T-helper 1 cell treated with Interleukin-12 subunit alpha and Interleukin-12 subunit beta and Interleukin-4 antibody, amounts not matched to agents 30 ng/mL and 1 ng/mL, for 36 hours (primary cell): ENCODE data around the gene ZBED4. TPM values are rescaled to one million over a fixed set of nuclear protein-coding genes. Genes with fewer than 3 reads are reported as not detected.

Experiments used
- intact Hi-C: fragments of 100-400 bp; cut with micrococcal nuclease; formaldehyde crosslinking; loops from one replicate; pipeline ENCODE4 v1.15.1; 2024
- total RNA-seq: library from RNA; stranded (reverse); gene quantifications from 2 replicates; pipeline ENCODE4 v1.2.3, GENCODE V29; 2022

Gene ZBED4
- total RNA-seq, 1 donor from 2014 or later: 20.8 TPM

DNA sequence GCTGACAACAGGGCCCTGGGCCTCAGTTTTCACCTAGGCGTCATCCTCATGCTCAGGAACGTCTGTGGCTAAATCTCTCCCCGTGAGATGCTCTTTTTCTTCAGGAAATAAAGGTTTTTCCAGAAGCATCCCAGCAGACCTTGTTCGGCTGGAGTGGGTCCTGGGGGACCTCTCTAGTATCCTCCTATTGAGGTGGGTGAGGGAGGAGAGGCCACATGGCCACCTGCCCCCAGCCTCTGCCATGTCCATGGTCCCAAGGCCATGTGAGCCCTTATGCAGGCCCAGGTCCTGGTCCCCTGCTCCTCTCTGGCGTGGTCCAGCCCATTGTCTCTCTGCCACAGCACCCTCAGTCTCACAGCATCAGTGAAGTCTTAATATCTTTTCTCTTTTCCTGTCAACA lies 42.6 kb downstream of the ZBED4 start:
- intact Hi-C loops: no loop called here

DNA sequence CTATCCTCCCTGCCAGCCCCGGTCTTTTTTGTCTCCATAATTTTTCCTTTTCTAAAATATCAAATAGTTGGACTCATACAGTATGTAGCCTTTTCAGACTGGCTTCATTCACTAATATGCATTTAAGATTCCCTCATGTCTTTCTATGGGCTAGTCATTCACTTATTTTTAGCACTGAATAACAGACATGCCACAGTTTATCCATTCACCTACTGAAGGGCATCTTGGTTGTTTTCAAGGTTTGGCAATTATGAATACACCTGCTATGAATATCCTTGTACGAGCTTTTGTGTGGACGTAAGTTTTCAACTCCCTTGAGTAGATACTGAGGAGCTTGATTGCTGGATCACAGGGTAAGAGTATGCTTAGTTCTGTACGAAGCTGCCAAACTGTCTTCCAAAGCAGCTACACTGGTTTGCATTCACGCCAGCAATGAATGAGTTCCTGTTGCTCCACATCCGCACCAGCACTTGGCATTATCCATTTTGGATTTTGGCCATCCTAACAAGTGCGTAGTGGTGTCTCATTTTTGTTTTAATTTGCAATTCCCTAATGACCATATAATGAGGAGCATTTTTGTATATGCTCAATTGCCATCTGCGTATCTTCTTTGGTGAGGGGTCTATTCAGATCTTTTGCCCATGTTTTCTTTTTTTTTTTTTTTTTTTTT lies 43.5 kb downstream of the ZBED4 start:
- intact Hi-C loops: no loop called here

DNA sequence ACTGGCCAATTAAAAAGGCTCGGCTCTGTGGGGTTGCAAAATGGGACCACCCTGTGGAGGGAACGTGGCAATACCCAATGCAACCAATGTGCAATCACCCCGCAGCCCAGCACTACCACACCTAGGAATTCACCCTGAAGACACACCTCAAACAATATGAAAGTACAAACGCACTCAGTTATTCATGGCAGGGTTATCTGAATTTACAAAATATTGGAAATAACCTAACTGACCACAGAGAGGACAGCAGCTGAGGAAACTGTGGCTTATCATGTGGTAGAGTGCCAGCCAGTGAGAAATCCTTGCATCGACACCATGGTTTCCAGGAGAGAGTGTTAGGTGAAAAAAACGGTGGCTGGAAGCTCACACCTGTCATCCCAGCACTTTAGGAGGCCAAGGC lies 45.9 kb downstream of the ZBED4 start:
- intact Hi-C loops: no loop called here

DNA sequence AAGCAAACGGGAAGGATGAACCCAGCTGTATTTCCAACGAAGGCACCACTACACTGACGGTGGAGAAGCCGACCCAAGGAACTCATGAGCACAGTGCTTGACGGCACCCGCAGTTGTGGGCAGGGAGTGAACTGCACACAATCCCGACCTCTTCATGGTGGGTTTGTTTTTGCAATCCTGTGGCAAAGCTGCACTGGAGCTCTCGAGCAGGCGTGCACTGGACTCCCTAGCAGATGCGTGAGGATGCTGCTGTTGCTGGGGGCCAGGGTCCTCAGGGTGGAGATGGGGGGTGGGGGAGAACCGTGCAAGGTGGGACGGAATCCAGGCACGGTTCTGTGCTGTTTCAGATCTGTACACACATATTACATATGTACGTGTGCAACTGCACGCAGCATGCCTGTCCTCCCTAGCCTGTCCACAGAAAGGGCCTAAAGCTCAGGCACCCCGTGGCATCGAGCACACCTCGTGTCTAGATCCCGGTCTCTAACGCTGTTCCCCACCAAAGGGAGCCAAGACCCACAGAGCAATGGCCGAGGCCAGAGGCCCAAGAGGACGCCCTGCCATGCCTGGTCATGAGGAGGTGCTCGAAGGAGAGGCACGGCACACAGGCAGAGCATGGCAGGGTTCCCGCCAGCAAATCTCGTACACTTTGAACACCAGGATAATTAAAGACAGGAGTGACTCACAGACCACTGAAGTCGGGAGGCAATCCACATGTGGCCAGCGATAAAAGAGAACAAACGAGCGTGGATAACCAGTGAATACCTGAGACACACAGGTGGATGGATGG lies 47.0 kb downstream of the ZBED4 start:
- intact Hi-C loops: no loop called here

DNA sequence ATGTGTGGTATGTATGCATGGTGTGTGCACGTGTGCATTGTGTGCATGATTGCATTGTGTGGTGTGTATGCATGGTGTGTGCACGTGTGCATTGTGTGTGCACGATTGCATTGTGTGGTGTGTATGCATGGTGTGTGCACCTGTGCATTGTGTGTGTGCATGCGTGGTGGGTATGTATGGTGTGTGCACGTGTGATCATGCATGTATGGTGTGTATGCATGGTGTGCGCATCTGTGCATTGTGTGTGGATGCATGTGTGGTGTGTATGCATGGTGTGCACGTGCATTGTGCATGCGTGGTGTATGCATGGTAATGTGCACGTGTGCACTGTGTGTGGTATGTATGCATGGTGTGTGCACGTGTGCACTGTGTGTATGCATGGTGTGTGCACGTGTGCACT lies 47.8 kb downstream of the ZBED4 start:
- intact Hi-C loops: no loop called here

DNA sequence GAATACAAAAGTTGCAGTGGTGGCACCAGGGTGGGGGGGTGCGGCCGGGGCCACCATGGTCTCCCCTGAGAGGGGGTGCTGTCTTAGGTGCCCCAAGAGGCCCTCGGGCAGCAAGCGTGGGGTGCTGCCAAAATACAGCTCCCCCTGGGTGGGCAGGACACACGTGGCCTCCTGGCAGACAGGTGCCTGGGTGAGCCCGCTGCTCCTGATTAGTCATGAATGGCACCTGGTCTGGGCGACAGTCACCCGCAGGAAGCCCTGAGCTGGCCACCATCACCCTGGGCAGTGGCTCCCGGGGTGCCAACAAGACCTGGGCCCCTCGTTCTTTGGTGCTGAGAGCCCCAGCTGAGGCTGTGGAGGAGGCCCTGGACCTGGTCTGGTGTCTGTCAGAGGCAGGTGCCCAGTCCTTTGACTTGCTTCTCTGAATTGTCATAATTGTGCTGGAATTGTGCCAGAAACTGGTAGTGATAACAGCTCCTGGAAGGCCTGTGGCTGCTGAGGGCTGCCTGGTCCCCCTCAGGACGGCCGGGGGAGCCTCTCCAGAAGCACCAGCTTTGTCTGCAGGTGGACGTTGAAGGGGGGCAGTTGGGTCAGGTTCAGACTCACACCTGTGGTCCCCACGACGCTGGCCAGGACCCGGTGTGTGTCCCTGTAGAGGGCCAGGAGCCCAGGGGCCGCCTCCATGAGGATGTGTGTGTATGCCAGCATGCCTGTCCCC lies 49.8 kb downstream of the ZBED4 start:
- intact Hi-C loops: no loop called here

DNA sequence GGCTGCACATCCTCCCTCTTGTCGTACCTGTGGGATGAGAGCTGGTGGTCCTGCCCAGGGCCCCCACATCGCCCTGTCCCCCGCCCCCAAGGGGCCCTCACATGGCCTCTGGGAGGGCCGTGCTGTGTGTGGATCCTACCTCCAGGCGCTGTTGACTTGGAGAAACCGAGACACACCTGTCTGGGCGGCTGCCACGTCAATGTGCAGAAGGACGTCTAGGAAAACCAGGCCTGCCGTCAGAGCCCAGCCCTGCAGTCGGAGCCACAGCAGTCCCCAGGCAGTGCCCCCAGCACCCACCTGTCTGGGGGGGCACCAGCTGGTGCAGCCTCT lies 50.4 kb downstream of the ZBED4 start:
- intact Hi-C loops: no loop called here

DNA sequence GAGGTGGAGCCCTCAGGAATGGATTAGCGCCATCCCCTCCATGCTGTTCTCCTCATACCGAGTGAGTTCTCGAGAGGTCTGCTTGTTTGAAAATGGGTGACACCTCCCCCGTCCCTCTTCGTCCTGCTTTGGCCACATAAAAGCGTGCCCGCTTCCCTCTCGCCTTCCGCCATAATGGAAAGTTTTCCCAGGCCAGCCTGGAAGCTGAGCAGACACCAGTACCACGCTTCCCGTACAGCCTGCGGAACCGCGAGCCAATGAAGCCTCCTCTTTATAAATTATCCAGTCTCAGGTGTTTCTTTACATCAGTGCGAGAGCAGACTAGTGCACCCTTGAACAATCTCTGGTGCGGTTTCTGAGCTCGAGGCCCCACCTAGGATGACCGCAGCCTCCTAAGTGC lies 51.8 kb downstream of the ZBED4 start:
- intact Hi-C loops: no loop called here

DNA sequence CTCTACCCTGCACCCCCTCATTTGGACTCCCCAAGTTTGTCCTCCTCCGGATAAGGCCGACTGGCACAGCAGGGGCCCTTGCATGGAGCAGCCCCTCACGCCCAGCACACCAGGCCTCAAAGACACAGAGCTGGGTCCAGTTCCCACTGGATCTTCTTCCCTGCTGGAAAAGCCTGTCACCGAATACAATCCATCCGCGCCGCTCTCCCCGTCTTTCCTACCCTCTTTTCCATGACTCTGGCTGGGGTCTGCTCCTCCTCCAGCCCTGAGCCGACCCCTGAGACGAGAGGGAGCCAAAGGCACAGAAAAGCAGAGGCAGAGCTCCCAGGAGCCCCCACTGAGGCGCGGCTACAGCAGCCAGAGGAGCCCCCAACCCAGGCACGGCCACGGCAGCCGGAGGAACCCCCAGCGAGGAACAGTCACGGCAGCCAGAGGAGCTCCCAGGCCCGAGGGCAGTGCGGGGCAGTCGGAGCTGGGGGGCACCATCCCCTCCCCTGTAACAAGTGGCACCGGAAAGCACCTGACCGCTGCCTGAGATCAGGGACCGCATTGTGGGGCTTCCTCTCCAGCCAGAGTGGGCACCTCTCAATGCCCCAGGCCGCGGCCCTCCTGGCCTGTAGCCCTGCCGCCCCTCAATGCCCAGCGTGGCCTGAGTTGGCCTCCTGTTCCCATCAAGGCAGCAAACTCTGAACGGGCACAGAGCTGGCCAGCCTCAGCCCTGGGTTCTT lies 52.6 kb downstream of the ZBED4 start:
- intact Hi-C loops: no loop called here

DNA sequence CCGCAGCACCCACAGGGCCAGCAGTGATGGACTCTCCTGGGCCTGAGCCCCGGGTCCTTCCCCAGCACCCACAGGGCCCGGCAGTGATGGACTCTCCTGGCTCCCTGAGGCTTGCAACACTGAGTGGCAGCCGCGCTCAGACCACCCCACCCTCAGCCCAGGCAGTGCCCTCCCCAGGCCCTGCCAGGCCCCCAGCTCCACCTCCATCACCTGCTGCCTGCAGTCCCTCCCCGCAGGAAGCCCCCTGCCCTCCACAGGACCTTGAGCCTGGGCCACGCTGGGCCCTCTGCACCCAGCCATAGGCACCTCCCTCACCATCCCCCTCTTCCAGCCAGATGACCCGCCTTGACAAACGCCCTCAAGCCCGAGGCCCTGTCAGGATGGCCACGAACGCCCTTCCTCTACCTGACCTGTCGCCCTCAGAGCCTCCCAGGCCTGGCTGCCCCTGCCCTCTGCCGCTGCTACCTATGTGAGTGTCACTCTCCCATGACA lies 53.2 kb downstream of the ZBED4 start:
- intact Hi-C loops: no loop called here

DNA sequence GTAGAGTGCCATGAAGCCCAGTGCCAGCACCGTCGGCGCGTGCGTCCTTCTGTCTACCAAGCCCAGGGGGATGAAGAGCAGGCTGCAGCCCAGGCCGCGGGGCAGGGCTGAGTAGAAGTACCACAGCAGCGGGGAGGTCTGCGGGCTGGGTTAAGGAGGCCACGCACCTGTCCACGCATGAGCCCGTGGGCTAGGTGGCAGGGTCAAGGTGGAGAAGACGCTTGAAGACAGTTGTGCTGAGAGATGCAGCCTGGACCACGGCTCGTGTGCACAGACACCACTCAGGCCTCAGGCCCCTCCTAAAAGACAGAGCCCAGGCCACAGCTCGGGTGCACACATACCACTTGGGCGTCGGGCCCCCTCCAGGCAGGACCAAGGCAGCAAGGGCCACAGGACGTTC lies 54.2 kb downstream of the ZBED4 start:
- intact Hi-C loops: no loop called here

DNA sequence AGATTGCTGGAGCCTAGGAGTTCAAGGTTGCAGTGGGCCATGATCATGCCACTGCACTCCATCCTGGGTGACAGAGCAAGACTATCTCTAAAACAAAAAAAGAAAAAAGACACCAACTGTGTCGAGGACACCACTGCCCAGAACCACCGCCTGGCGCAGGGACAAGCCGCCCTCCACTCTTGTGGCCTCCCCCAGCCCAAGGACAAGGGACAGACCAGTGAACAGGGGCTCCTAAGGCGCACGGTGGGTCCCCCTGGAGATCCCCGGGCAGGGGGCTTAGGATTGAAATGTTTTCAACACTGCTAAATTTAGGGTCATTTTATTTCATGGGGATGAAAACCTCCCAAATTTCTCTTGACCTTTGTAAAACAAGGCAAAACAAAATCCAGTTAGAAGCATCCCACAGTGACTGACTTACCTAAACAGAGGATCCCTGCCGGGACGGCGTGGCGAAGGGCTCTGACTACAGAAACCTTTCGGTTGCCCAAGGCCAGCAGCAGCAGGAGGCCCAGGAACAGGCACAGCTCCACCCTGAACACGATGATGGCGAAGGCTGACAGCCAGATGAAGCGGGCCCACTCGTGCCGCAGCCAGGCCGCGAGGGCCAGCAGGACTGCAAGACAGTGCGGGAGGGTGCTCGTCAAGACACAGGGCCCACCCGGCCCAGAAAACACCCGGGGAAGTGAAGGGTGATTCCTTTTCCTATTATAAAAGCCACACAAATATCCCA lies 56.0 kb downstream of the ZBED4 start:
- intact Hi-C loops: no loop called here

DNA sequence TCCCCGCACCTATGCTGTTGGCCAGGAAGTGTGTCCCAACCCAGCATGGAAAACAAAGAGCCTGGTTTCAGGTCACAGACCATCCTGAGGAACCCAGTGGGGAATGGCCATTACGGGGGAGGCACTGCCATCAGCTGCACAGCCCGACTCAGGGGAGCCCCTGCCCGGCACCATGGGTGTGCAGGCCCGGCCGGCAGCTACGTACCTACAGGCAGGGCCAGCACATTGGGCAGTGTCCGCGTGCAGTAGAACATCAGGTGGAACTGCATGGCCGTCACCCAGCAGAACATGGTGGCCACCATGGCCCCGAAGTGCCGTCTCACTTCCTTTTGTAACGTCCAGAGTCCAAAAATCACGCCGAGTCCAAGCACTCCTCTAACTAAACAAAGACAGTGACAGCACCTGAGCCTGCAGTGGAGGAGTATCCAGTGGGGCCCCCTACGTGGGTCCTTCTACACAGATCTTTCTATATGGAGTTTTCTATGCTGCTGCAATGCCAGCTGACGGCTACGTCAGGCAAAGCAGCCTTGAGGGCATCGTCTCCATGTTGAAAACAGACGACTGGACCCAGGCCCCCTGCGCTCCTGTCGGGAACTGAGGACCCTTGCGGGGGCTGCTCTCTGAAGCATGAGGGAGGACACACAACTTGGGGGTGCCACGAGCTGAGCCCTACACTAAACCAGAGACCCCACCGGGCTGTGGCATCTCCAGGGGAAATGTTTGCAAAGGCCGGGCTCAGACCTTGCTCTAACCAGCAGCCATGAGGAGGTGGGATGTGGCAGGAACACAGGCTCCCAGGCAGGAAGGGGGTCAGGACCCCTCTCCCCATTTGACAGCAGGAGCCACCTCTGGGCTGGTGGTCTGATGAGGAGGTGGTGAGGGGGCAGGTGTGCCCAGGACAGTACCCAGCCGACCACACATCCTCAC lies 56.8 kb downstream of the ZBED4 start:
- intact Hi-C loops: no loop called here

DNA sequence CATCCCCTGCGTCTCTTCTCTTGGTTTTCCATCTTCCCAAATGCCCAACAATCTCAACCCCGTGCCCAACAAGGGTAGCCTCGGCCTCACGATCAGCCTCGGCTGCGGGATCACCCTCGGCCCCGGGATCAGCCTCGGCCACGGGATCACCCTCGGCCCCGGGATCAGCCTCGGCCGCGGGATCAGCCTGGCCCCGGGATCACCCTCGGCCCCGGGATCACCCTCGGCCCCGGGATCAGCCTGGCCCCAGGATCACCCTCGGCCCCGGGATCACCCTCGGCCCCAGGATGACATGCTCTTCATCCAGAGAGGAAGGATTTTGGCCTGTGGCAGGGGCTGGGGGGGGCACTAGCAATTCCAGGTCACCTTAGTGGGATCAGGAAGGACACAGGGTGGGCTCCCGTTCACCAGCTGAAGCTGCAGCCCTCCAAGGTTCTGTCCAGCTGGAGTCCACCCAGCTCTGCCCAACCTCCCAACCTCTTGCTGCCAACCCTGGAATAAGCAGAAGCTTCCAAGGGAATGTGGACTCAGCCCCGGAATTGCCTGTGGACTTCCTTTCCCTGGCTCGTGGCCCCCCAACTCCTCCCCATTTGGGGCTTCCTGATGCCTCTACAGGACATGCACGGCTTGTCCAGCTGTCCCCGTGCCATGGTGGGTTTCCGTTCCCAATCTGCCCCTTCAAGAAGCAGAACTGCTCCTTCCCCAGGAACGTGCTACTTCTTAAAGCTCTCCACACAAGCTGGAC lies 58.4 kb downstream of the ZBED4 start:
- intact Hi-C loops: no loop called here

DNA sequence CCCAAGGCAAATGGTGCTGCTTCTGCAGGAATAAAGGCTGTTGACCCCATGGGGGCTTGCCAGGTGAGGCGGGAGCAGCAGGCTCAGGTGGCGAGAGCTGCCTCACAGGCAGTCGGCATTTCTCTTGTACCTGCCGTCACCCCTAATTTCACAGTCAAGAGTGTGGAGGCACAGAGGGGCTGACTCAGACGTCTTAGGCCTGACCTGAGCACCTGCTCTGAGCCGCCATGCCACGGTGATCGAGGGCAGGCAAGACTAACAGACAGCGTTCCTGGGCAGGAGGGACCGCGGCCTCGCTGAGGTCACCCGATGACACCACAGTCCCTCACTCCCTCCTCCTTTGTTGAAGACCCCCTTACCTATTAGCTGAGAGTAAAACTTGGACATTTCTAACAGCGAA lies 59.4 kb downstream of the ZBED4 start:
- intact Hi-C loops: no loop called here

DNA sequence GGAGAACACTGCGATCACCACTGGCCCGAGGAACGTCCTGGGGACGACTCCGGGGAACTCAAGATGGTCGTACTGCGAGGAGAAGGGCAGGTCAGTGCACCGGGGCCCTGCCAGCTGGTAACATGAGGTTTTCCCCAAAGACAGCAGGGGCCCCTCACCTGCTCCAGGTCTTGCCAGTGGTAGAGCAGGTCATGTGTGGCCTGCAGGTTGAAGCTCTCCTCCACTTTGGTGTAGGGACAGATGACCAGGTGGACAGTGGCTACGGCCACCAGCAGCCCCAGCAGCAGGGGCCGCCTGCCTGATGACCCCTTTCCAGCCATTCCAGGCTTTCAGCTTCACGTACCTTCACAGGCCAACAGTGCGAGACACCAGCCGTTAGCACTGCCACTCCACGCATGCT lies 59.8 kb downstream of the ZBED4 start:
- intact Hi-C loops: no loop called here

DNA sequence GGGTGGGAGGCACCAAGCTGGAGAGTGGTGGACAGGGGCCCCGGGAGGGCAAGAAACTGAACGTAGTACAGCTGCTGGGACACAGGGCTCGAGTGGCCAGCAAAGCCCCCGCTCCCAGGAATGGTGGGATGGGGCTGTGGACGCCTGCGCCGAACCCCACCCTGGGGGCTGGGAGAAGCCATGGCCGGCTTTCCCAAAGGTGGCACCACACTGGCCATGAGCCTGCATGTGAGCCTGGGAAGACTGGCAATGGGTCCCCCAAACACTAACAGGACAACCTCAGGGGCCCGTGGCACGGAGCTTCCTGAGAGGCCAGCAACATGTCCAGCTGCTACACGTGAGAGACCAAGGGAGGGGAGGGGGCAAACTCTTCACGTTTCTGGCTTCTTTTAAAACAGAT lies 60.6 kb downstream of the ZBED4 start:
- intact Hi-C loops: no loop called here

DNA sequence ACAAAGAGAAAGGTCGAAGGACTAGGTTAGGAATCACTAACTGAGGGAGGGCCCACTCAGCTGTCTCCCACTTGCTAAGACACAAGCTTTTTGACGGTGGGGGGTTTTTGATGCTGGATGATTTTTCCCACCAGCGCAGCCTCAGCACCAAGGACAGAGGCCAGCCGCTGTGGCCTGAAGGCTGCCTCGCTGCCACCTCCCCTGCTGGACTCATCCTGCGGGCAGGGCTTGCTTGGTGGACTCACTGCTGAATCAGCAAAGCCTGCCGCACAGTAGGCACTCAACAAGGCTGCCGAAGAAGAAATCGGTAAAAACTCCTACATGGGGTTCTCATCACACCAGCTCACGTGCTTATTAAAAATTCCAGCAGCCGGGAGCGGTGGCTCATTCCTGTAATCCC lies 62.0 kb downstream of the ZBED4 start:
- intact Hi-C loops: no loop called here

DNA sequence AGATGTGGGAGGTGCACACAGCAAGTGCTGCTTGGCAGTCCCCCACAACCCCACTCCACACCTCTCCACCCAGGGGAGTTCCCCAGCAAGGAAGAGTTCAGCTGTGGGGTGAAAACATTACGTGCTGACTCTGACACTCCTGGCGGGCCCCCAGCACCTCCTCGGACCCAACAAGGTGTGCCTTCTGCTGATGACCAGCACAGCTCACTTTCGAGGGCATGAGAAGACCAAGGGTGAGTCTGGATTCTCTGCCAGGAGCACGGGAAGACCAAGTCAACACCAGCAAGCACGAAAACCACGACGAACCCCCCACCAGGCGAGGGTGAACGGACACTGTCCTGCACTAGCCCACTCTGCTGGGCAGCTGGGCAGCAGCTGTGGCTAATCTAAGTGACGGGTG lies 63.2 kb downstream of the ZBED4 start:
- intact Hi-C loops: no loop called here
